Nephron (organoid): ENCODE data around the gene CEP128.

Experiments used
- H3K27ac Mint-ChIP-seq, 3 experiments: 2 replicates each; pipeline ENCODE4 v1.8.0; 2020; ENCODE audit warnings: mixed read lengths in 3 of 3, mild to moderate bottlenecking in 2 of 3, moderate library complexity in 1 of 3
- H3K27me3 Mint-ChIP-seq: 2 replicates; pipeline ENCODE4 v1.8.0; 2021; ENCODE audit warnings: low read depth, mild to moderate bottlenecking, moderate library complexity, mixed read lengths
- H3K36me3 Mint-ChIP-seq: 2 replicates; pipeline ENCODE4 v1.8.0; 2020; ENCODE audit warnings: low read depth, mixed read lengths
- H3K4me1 Mint-ChIP-seq: 2 replicates; pipeline ENCODE4 v1.8.0; 2020; ENCODE audit warnings: mixed read lengths
- H3K4me3 Mint-ChIP-seq, 3 experiments: 2 replicates each; pipeline ENCODE4 v1.8.0; 2020; ENCODE audit warnings: mild to moderate bottlenecking in 3 of 3, mixed read lengths in 3 of 3, moderate library complexity in 2 of 3
- H3K9me3 Mint-ChIP-seq: 2 replicates; pipeline ENCODE4 v1.8.0; 2020; ENCODE audit warnings: mixed read lengths
- TF ChIP-seq, protein P1 (sequence below), 3 experiments: fragments of 200-600 bp; sonication (generic); IDR thresholded peaks; one replicate each; pipeline ENCODE4 v1.5.0; 2021; ENCODE audit warnings: antibody characterized with exemption in 3 of 3; ENCODE audit not compliant: unreplicated experiment in 3 of 3

Gene CEP128

DNA sequence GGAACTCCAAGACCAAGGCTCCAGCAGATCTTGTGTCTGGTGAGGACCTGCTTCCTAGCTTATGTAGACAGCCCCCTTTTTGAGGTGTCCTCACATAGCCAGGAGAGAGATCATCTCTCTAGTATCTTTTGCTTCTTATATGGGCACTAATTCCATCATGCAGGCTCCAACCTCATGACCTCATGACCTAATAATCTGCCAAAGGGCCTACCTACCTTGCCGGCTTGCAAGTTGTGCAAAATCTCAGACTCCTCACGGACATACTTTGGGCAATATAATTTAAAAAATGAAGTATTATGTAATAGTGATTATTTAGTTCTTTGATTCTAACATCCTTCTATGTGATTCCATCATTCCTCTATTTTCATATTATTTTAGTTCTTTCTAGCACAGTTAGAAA, 397.2 kb downstream of the CEP128 start:
- peaks cover 6% of the 10 kb centered on the region for H3K36me3 Mint-ChIP-seq
- TF ChIP-seq, protein P1, sequence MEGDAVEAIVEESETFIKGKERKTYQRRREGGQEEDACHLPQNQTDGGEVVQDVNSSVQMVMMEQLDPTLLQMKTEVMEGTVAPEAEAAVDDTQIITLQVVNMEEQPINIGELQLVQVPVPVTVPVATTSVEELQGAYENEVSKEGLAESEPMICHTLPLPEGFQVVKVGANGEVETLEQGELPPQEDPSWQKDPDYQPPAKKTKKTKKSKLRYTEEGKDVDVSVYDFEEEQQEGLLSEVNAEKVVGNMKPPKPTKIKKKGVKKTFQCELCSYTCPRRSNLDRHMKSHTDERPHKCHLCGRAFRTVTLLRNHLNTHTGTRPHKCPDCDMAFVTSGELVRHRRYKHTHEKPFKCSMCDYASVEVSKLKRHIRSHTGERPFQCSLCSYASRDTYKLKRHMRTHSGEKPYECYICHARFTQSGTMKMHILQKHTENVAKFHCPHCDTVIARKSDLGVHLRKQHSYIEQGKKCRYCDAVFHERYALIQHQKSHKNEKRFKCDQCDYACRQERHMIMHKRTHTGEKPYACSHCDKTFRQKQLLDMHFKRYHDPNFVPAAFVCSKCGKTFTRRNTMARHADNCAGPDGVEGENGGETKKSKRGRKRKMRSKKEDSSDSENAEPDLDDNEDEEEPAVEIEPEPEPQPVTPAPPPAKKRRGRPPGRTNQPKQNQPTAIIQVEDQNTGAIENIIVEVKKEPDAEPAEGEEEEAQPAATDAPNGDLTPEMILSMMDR (IDR thresholded peaks at IDR 0.05; ENCODE audit: unreplicated experiment in 3 of 3), result no peak
- no peaks in the 10 kb centered on the region for H3K27me3 Mint-ChIP-seq
- H3K4me1 Mint-ChIP-seq, result no peaks in the 10 kb centered on the region
- H3K9me3 Mint-ChIP-seq, result peaks cover 12% of the 10 kb centered on the region
- no peak overlapping the region for H3K27ac Mint-ChIP-seq
- no peak overlapping the region for H3K4me3 Mint-ChIP-seq

DNA sequence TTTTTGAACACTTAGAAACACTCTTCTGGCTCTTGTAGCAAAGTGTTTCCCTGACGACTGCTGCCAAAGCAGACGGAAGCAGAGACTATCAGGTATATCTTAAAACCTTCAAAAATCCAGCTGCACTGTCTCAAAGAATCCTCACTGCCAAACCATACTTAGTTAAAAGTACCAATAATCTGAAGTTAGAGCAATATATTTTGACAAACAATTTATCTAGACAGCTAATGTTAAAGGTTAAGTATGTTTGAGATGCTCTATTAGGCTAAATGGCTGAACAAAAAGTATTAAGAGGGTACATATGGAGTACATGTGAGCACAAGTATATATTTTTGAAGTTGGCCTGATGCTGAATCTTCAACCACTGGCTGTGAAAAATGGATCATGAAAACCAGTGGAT, 398.3 kb downstream of the CEP128 start:
- no peak overlapping the region for H3K4me3 Mint-ChIP-seq
- peaks cover 15% of the 10 kb centered on the region for H3K9me3 Mint-ChIP-seq
- no peak overlapping the region for H3K27ac Mint-ChIP-seq
- TF ChIP-seq, protein P1 (IDR thresholded peaks at IDR 0.05; ENCODE audit: unreplicated experiment in 3 of 3), result no peak
- no peaks in the 10 kb centered on the region for H3K4me1 Mint-ChIP-seq
- no peaks in the 10 kb centered on the region for H3K27me3 Mint-ChIP-seq
- H3K36me3 Mint-ChIP-seq, result peaks cover 6% of the 10 kb centered on the region

- H3K4me3 Mint-ChIP-seq, result no peak overlapping the region
- TF ChIP-seq, protein P1 (IDR thresholded peaks at IDR 0.05; ENCODE audit: unreplicated experiment in 3 of 3), result no peak
- H3K27me3 Mint-ChIP-seq, result no peaks in the 10 kb centered on the region
- peaks cover 15% of the 10 kb centered on the region for H3K9me3 Mint-ChIP-seq
- no peak overlapping the region for H3K27ac Mint-ChIP-seq
- H3K4me1 Mint-ChIP-seq, result no peaks in the 10 kb centered on the region
- H3K36me3 Mint-ChIP-seq, result peaks cover 6% of the 10 kb centered on the region
Observed at GRCh38 chr14:80538633-80539375, 402.7 kb downstream of the CEP128 start.

- H3K4me1 Mint-ChIP-seq, result no peaks in the 10 kb centered on the region
- no peak overlapping the region for H3K27ac Mint-ChIP-seq
- H3K36me3 Mint-ChIP-seq, result peaks cover 6% of the 10 kb centered on the region
- no peak overlapping the region for H3K4me3 Mint-ChIP-seq
- H3K9me3 Mint-ChIP-seq, result peaks cover 15% of the 10 kb centered on the region
- no peaks in the 10 kb centered on the region for H3K27me3 Mint-ChIP-seq
- TF ChIP-seq, protein P1 (IDR thresholded peaks at IDR 0.05; ENCODE audit: unreplicated experiment in 3 of 3), result no peak
Observed at GRCh38 chr14:80537626-80538025, 403.9 kb downstream of the CEP128 start.

GRCh38 chr14:80536456-80536855, 405.1 kb downstream of the CEP128 start:
- TF ChIP-seq, protein P1 (IDR thresholded peaks at IDR 0.05; ENCODE audit: unreplicated experiment in 3 of 3), result no peak
- Mint-ChIP-seq H3K27ac (no peak overlapping the region), H3K27me3 (no peaks in the 10 kb centered on the region), H3K4me3 (no peak overlapping the region), H3K9me3 (peaks cover 12% of the 10 kb centered on the region), H3K4me1 (no peaks in the 10 kb centered on the region), H3K36me3 (peaks cover 6% of the 10 kb centered on the region)

GRCh38 chr14:80535171-80535570, 406.4 kb downstream of the CEP128 start:
- TF ChIP-seq, protein P1 (IDR thresholded peaks at IDR 0.05; ENCODE audit: unreplicated experiment in 3 of 3), result no peak
- Mint-ChIP-seq H3K27ac (no peak overlapping the region), H3K9me3 (peaks cover 8% of the 10 kb centered on the region), H3K36me3 (peaks cover 4% of the 10 kb centered on the region), H3K27me3 (no peaks in the 10 kb centered on the region), H3K4me3 (no peak overlapping the region), H3K4me1 (no peaks in the 10 kb centered on the region)
